AG09319 (cell line): Measurements from ENCODE around the gene STAG2.

Experiments
- DNase-seq: peaks from one replicate; pipeline ENCODE4 v3.0.0-alpha.2; 2010; ENCODE audit warnings: low read depth; ENCODE audit errors: extremely low read depth
- CTCF ChIP-seq: IDR thresholded peaks from 2 replicates; pipeline ENCODE4 v1.5.1; 2011; ENCODE audit warnings: low read depth, mild to moderate bottlenecking, inconsistent platforms, low read length, moderate library complexity

Gene STAG2

DNA sequence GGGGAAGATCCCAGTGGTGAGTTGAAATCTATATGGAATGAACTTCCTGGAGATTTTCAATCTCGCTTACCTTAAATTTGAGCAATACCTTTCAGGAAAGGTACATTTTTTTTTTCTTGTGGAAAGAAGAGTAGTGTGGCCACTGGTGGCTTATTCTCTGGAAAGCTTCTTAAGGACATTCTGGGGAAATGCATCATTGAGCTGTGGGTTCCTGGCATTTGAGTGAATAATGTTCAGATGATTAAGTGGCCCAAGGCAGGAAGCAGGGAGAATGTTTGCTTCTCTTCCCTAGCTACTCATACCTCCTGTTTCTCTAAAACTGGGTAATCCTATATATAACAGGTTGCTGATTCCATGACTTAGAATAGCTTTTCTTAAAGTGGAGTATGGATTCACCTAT is 31.8 kb downstream of the STAG2 start:
- DNase-seq = no peak
- TF ChIP-seq CTCF = no peak

DNA sequence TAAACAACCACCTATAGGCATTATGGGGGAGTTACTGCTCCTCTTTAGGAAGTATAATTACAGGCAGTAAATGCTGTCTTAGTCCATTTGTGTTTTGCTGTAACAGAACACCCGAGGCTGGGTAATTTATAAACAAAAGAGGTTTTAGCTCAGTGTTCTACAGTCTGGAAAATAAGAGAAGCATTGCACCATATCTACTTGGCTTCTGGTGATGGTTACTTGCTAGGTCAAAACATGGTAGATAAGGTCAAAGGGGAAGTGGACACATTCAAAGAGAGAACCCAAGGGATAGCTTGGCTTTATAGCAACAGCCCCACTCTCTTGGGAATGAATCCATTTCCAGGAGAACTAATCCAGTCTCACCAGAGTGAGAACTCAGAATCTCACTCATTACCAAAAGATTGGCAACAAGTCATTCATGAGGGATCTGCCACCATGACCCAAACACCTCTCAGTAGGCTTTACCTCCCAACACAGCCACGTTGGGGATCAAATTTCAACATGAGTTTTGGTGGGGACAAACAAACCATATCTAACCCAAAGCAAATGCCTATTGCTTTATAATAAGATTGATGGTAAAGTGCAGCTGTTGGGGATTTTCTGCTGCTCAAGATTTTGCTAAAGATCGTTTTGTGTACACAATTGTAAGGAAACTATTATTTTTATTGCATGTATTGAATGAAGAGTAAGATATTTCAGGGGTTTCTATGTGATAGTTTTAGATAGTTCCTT is 32.6 kb downstream of the STAG2 start:
- no peak for DNase-seq

DNA sequence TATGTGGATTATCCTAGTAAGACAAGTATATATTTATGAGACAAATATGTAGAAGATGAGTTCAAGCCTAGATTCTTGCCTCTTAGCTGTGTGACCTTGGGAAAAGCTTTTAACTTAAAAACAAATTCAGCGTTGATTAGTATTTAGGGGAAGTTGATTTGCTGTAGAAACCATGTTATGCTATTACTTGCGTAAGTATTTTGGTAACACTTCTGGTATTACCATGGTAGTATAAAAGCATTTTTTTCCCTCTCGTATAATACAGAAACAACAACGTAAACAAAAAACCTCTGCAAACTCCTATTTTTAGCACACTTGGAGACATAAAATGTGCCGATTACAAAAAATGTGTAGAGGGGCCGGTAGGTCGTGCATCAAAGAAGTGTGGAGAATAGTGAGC is 33.2 kb downstream of the STAG2 start:
- TF ChIP-seq CTCF = no peak
- DNase-seq = no peak

More for the DNA sequence above, 32.6 kb downstream of the STAG2 start:
- TF ChIP-seq CTCF = no peak

- TF ChIP-seq CTCF = no peak
- DNase-seq = no peak
Observed at GRCh38 chrX:124001581-124001980, 40.1 kb downstream of the STAG2 start.

GRCh38 chrX:124005228-124005627 is 43.7 kb downstream of the STAG2 start:
- no peak for TF ChIP-seq CTCF
- DNase-seq = no peak

GRCh38 chrX:124010157-124010556 is 48.7 kb downstream of the STAG2 start:
- DNase-seq = no peak
- no peak for TF ChIP-seq CTCF

DNA sequence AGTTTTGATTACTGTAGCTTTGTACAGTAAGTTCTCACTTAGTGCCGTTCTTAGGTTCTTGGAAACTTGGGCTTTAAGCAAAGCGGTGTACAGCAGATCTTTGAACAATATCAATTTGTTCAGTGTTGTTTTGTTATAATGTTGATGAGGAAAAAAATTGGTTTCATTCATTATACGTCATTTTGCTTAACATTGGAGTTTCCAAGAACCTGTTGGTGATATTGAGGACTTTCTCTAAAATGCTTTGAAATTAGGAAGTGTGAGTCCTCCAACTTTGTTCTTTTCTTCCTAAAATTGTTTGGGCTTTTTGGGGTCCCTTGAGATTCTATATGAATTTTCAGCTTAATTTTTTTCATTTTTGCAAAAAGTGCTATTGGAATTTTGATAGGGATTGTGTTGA is 49.1 kb downstream of the STAG2 start:
- no peak for TF ChIP-seq CTCF
- no peak for DNase-seq
